SK-N-SH treated with all-trans-retinoic acid at 6 μM for 48 hours (cell line): Measurements from ENCODE around the gene ASF1A.

Experiments
- ISL1 ChIP-seq: fragments of 250-450 bp; sonication (Bioruptor Pico); IDR thresholded peaks from 2 replicates; pipeline ENCODE4 v2.1.2; 2022; ENCODE audit warnings: mild to moderate bottlenecking, moderate library complexity
- PATZ1 ChIP-seq: fragments of 250-450 bp; sonication (Bioruptor Pico); IDR thresholded peaks from 2 replicates; pipeline ENCODE4 v1.8.0; 2020; ENCODE audit warnings: mild to moderate bottlenecking, moderate library complexity, borderline replicate concordance
- PPARA ChIP-seq: fragments of 250-450 bp; sonication (Bioruptor Pico); IDR thresholded peaks from 2 replicates; pipeline ENCODE4 v1.5.0; 2020; ENCODE audit warnings: mild to moderate bottlenecking, borderline replicate concordance
- RARB ChIP-seq: fragments of 250-450 bp; sonication (Bioruptor Pico); IDR thresholded peaks from 2 replicates; pipeline ENCODE4 v1.8.0; 2021; ENCODE audit warnings: mild to moderate bottlenecking, moderate library complexity
- TCF4 ChIP-seq: fragments of 250-450 bp; sonication (Bioruptor Pico); IDR thresholded peaks from 2 replicates; pipeline ENCODE4 v1.8.0; 2021; ENCODE audit warnings: mild to moderate bottlenecking, moderate library complexity, borderline replicate concordance
- TOX ChIP-seq: fragments of 250-450 bp; sonication (Bioruptor Pico); IDR thresholded peaks from 2 replicates; pipeline ENCODE4 v1.8.0; 2021; ENCODE audit warnings: mild to moderate bottlenecking, moderate library complexity, borderline replicate concordance
- ZFP3 ChIP-seq: fragments of 250-450 bp; sonication (Bioruptor Pico); IDR thresholded peaks from 2 replicates; pipeline ENCODE4 v1.5.0; 2020; ENCODE audit warnings: mild to moderate bottlenecking, moderate library complexity
- ZFP30 ChIP-seq: fragments of 450-650 bp; formaldehyde crosslinking; IDR thresholded peaks from 2 replicates; pipeline ENCODE4 v1.5.0; 2022; ENCODE audit warnings: mild to moderate bottlenecking, moderate library complexity
- ZNF70 ChIP-seq: fragments of 450-650 bp; formaldehyde crosslinking; IDR thresholded peaks from 2 replicates; pipeline ENCODE4 v1.5.0; 2020; ENCODE audit warnings: mild to moderate bottlenecking, moderate library complexity
- ZNF8 ChIP-seq: fragments of 450-650 bp; formaldehyde crosslinking; IDR thresholded peaks from 2 replicates; pipeline ENCODE4 v1.5.0; 2020; ENCODE audit warnings: mild to moderate bottlenecking, moderate library complexity
- TF ChIP-seq, protein P1 (sequence below): fragments of 250-450 bp; sonication (Bioruptor Pico); IDR thresholded peaks from 2 replicates; pipeline ENCODE4 v1.5.1; 2021; ENCODE audit warnings: mild to moderate bottlenecking, moderate library complexity
- TF ChIP-seq, protein P2 (sequence below): fragments of 250-450 bp; sonication (Bioruptor Pico); IDR thresholded peaks from 2 replicates; pipeline ENCODE4 v1.5.1; 2020; ENCODE audit warnings: low read depth, mild to moderate bottlenecking, moderate library complexity

DNA sequence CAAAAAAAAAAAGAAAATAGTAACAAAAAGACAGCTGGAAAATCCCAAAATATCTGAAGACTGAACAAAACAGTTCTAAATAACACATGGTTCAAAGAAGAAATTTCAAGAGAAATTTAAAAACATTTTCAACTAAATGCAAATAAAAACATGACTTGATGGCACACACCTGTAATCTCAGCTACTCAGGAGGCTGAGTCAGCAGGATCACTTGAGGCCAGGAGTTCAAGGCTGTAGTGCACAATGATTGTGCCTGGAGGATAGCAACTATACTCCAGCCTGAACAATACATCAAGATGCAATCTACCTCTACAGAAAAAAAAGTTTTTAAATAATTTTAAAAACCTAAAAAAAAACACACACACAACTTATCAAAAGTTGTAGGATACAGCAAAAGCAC is 21.6 kb upstream of the ASF1A start:
- TF ChIP-seq ZNF70 (CRISPR knock-in tag) (no peak), TCF4 (no peak), ZFP30 (CRISPR knock-in tag) (no peak), TOX (CRISPR knock-in tag) (no peak), ZFP3 (CRISPR knock-in tag) (no peak), PATZ1 (CRISPR knock-in tag) (no peak), PPARA (CRISPR knock-in tag) (no peak), RARB (CRISPR knock-in tag) (no peak), ISL1 (no peak), ZNF8 (CRISPR knock-in tag) (no peak)
- TF ChIP-seq, protein P1, sequence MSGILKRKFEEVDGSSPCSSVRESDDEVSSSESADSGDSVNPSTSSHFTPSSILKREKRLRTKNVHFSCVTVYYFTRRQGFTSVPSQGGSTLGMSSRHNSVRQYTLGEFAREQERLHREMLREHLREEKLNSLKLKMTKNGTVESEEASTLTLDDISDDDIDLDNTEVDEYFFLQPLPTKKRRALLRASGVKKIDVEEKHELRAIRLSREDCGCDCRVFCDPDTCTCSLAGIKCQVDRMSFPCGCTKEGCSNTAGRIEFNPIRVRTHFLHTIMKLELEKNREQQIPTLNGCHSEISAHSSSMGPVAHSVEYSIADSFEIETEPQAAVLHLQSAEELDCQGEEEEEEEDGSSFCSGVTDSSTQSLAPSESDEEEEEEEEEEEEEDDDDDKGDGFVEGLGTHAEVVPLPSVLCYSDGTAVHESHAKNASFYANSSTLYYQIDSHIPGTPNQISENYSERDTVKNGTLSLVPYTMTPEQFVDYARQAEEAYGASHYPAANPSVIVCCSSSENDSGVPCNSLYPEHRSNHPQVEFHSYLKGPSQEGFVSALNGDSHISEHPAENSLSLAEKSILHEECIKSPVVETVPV = no peak
- TF ChIP-seq, protein P2, sequence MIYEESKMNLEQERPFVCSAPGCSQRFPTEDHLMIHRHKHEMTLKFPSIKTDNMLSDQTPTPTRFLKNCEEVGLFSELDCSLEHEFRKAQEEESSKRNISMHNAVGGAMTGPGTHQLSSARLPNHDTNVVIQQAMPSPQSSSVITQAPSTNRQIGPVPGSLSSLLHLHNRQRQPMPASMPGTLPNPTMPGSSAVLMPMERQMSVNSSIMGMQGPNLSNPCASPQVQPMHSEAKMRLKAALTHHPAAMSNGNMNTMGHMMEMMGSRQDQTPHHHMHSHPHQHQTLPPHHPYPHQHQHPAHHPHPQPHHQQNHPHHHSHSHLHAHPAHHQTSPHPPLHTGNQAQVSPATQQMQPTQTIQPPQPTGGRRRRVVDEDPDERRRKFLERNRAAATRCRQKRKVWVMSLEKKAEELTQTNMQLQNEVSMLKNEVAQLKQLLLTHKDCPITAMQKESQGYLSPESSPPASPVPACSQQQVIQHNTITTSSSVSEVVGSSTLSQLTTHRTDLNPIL (CRISPR knock-in tag) = no peak
